Right atrium auricular region (tissue), 2 donors: ENCODE measurements around the gene ASXL3. TPM values are rescaled to one million over a fixed set of nuclear protein-coding genes. Genes with fewer than 3 reads are reported as not detected.

Source experiments
- DNase-seq: peaks from one replicate; pipeline ENCODE4 v3.0.0-alpha.2; 2019; ENCODE audit warnings: low spot score
- H3K27ac ChIP-seq, 2 donors: fragments of 200-600 bp; sonication (generic); 1 replicate in 1 of 2; 2 replicates in 1 of 2; pipeline ENCODE4 v1.5.1; 2016 to 2019
- H3K27me3 ChIP-seq, 2 donors: fragments of 200-600 bp; sonication (generic); one replicate each; pipeline versions ENCODE4 v1.5.1 to v1.6.0; 2017 to 2019
- H3K36me3 ChIP-seq: fragments of 200-600 bp; sonication (generic); one replicate; pipeline ENCODE4 v1.5.1; 2016
- H3K4me1 ChIP-seq, 2 donors: fragments of 200-600 bp; sonication (generic); one replicate each; pipeline versions ENCODE4 v1.5.1 to v1.6.0; 2017 to 2019
- H3K4me3 ChIP-seq, 2 donors: fragments of 200-600 bp; sonication (generic); 1 replicate in 1 of 2; 2 replicates in 1 of 2; pipeline ENCODE4 v1.5.1; 2017 to 2019; ENCODE audit warnings: mild to moderate bottlenecking in 1 of 2, moderate library complexity in 1 of 2
- H3K9me3 ChIP-seq, 2 donors: fragments of 200-600 bp; sonication (generic); one replicate each; pipeline ENCODE4 v1.5.1; 2019
- total RNA-seq, 2 donors: library from RNA; depleted of rRNA; stranded (reverse); fragments of >200 nt; gene quantifications; one replicate each; pipeline ENCODE4 v1.1.0, GENCODE V29; 2016
- TF ChIP-seq, protein P1 (sequence below), 2 donors: fragments of 200-600 bp; sonication (generic); IDR thresholded peaks; one replicate each; pipeline ENCODE4 v1.5.1; 2019; ENCODE audit warnings: antibody characterized with exemption in 2 of 2

ASXL3 gene
- total RNA-seq, 2 donors from 2014 or later = 2.6 to 4.8 TPM

DNA sequence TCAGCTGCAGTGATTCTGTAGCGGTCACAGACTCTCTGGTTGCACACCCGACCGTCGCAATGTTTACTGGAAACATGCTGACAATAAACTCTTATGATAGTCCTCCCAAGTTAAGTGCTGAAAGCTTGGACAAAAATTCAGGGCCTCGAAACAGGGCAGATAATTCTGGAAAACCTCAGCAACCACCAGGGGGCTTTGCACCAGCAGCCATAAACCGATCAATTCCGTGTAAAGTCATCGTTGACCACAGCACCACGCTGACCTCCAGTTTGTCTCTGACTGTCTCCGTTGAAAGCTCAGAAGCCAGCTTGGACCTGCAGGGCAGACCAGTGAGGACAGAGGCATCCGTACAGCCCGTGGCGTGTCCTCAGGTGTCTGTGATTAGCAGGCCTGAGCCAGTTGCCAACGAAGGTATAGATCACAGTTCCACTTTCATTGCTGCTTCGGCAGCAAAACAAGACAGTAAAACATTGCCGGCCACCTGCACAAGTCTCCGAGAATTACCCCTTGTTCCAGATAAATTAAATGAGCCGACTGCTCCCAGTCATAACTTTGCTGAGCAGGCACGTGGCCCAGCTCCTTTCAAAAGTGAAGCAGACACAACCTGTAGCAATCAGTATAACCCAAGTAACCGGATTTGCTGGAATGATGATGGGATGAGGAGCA is 166.1 kb downstream of the ASXL3 start:
- TF ChIP-seq, protein P1, sequence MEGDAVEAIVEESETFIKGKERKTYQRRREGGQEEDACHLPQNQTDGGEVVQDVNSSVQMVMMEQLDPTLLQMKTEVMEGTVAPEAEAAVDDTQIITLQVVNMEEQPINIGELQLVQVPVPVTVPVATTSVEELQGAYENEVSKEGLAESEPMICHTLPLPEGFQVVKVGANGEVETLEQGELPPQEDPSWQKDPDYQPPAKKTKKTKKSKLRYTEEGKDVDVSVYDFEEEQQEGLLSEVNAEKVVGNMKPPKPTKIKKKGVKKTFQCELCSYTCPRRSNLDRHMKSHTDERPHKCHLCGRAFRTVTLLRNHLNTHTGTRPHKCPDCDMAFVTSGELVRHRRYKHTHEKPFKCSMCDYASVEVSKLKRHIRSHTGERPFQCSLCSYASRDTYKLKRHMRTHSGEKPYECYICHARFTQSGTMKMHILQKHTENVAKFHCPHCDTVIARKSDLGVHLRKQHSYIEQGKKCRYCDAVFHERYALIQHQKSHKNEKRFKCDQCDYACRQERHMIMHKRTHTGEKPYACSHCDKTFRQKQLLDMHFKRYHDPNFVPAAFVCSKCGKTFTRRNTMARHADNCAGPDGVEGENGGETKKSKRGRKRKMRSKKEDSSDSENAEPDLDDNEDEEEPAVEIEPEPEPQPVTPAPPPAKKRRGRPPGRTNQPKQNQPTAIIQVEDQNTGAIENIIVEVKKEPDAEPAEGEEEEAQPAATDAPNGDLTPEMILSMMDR (IDR thresholded peaks at IDR 0.05) = no peak
- H3K4me1 ChIP-seq = no peaks in the 10 kb centered on the region
- no peaks in the 10 kb centered on the region for H3K27me3 ChIP-seq
- H3K4me3 ChIP-seq = no peak overlapping the region
- H3K27ac ChIP-seq = no peak overlapping the region
- no peak for DNase-seq
- peaks cover 24% of the 10 kb centered on the region for H3K36me3 ChIP-seq
- H3K9me3 ChIP-seq = no peaks in the 10 kb centered on the region

DNA sequence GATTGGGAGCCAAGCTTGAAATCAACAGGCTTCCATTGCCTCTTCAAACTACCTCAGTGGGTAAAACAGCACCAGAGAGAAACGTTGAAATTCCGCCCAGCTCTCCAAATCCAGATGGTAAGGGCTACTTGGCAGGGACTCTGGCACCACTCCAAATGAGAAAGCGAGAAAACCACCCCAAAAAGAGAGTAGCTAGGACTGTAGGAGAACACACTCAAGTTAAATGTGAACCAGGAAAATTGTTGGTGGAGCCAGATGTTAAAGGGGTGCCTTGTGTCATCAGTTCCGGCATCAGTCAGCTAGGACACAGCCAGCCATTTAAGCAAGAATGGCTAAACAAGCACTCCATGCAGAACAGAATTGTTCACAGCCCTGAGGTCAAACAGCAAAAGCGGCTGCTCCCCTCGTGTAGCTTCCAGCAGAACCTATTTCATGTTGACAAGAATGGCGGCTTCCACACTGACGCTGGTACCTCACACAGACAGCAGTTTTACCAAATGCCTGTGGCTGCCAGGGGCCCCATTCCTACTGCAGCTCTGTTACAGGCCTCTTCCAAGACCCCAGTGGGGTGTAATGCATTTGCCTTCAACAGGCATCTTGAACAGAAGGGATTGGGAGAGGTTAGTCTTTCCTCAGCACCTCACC is 167.3 kb downstream of the ASXL3 start:
- DNase-seq = no peak
- no peak overlapping the region for H3K4me3 ChIP-seq
- H3K4me1 ChIP-seq = no peaks in the 10 kb centered on the region
- TF ChIP-seq, protein P1 (IDR thresholded peaks at IDR 0.05) = no peak
- H3K36me3 ChIP-seq = peaks cover 13% of the 10 kb centered on the region
- no peaks in the 10 kb centered on the region for H3K27me3 ChIP-seq
- no peaks in the 10 kb centered on the region for H3K9me3 ChIP-seq
- no peak overlapping the region for H3K27ac ChIP-seq

DNA sequence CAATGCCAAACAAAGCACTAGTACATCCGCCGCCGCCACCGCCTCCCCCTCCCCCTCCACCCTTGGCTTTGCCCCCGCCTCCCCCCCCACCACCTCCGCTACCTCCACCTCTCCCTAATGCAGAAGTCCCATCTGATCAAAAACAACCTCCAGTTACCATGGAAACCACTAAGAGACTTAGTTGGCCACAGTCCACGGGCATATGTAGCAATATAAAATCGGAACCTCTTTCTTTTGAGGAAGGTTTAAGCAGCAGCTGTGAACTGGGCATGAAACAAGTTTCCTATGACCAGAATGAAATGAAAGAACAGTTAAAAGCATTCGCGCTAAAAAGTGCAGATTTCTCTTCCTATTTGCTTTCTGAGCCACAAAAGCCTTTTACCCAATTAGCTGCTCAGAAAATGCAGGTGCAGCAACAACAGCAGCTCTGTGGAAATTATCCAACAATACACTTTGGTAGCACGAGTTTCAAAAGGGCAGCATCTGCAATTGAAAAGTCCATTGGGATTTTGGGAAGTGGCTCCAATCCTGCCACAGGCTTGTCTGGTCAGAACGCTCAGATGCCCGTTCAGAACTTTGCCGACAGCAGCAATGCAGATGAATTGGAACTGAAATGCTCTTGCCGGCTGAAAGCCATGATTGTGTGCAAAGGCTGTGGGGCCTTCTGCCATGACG is 168.0 kb downstream of the ASXL3 start:
- H3K36me3 ChIP-seq = peaks cover 12% of the 10 kb centered on the region
- H3K27me3 ChIP-seq = no peaks in the 10 kb centered on the region
- no peak overlapping the region for H3K4me3 ChIP-seq
- no peak for DNase-seq
- TF ChIP-seq, protein P1 (IDR thresholded peaks at IDR 0.05) = no peak
- H3K27ac ChIP-seq = no peak overlapping the region
- no peaks in the 10 kb centered on the region for H3K4me1 ChIP-seq
- no peaks in the 10 kb centered on the region for H3K9me3 ChIP-seq

DNA sequence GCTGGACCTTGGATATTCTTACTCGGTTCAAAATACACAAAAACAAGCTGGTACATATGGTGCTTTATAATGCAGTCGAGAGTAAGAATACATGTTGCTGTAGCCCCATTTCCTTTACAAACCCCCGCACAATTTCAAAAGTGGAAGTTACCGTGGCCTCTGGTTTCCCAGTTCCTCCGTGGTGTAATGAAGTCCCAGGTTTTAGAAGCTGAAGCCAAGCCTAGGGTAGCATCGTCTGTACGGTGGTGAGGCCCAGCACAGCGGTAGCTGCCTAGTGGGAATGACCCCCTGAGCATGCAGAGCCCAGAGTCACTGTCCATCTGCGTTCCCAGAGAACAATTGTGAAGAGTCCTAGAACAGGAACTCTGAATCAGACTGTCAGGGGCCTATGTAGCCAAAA is 171.8 kb downstream of the ASXL3 start:
- Histone ChIP-seq H3K27ac (no peak overlapping the region), H3K9me3 (no peaks in the 10 kb centered on the region), H3K36me3 (no peaks in the 10 kb centered on the region), H3K27me3 (no peaks in the 10 kb centered on the region), H3K4me3 (no peak overlapping the region), H3K4me1 (no peaks in the 10 kb centered on the region)
- no peak for DNase-seq
- TF ChIP-seq, protein P1 (IDR thresholded peaks at IDR 0.05) = no peak

DNA sequence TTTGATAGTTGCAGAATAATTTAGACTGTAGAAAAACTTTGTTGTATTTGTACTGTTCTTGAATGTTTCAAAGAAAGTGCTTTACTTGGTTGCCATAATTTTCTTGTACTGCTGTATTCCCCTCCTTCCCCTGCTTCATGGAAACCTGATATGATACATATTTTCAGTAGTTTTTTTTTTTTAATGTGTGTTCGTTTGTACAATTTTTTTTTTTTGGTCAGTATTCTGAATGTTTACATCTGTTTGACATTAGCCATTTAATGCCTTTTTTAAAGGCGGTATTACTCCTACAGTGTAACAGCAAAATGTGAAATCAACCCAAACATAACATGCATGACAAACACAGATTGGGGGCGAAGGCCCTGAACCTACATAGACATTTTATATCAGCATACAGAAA is 172.3 kb downstream of the ASXL3 start:
- Histone ChIP-seq H3K36me3 (no peaks in the 10 kb centered on the region), H3K4me1 (no peaks in the 10 kb centered on the region), H3K4me3 (no peak overlapping the region), H3K9me3 (no peaks in the 10 kb centered on the region), H3K27me3 (no peaks in the 10 kb centered on the region), H3K27ac (no peak overlapping the region)
- TF ChIP-seq, protein P1 (IDR thresholded peaks at IDR 0.05) = no peak
- no peak for DNase-seq
